T-helper 1 cell (primary cell): ENCODE measurements around the gene ARFGAP3.
"Not testable (repeated sequence)": the region's sequence is repeated elsewhere in the genome, so short reads cannot be mapped to it uniquely, and the experiment has no call there.

Experiments used
- DNase-seq, 5 donors: peaks; one replicate each; pipeline ENCODE4 v3.0.0-alpha.2; 2012 to 2020

The ARFGAP3 gene

DNA sequence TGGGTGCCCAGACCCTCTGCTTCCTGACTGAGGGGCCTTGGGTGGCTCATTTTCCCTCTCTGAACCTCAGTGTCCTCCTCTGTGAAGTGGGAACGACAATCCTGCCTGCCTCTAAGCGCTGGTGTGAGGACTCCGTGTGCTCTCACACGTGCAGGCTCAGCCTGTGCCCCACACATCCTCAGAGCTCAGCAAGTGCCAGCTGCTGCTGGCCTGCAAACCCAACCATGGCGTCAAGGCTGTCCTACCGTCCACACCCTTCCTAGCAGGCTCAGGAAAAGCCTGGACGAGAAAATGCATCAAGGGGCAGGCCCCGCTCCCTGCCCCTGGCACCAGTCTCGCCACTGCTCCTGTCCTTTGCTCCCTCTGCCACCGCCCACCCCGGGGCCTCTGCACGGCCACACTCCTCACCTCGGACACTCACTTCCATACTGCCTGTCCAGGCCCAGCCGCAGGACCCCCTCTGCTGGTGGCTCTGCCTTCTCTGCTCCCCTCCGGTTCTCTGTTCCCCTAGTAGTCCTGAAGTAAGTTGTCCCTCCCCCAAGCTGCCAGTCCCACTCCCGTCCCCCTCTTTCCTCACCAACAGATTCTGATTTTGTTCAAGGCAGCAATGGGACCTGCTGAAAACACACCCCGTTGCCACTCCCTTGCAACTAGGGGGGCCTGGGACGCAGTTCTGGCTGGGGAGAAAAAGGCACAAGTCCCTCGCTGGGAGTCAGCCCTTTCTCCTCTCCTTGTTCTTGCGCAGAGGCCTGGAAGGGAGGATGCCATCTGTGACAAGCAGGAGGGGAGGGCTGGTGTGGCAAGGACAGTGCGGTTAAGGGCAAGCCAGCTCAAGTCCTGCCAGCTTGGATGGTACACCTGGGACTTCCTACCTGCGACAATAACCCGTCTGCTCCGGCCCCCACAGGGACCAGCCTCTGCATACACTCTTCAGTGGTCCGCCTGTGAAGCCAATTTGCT lies 62.2 kb downstream of the ARFGAP3 start:
- no peak for DNase-seq

DNA sequence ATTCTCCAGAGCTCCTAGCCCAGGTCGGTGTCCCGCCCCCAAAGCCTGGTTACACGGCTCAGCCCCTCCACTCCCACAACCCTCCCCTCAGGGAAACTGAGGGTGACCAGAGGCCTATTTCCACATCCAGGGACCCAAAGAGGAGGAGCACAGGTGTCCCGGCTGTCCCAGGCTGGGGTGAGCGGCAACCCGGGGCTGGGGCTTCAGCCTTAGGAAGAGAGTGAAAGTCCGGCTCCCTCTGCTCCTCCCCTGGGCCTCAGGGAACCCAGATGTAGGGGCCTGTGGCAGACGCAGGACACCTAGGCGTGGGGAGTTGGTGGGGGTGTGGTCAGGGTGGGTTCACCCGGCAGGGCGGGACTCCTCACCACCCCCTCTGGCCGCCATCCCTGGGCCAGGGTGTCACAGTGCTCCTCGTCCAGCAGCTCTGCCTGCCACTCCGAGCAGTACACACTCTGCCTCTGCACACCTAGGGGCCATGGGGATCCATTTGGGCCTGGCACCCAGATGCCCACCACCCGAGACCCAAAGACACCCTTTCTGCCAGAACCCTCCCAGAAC lies 63.1 kb downstream of the ARFGAP3 start:
- DNase-seq, result no peak

DNA sequence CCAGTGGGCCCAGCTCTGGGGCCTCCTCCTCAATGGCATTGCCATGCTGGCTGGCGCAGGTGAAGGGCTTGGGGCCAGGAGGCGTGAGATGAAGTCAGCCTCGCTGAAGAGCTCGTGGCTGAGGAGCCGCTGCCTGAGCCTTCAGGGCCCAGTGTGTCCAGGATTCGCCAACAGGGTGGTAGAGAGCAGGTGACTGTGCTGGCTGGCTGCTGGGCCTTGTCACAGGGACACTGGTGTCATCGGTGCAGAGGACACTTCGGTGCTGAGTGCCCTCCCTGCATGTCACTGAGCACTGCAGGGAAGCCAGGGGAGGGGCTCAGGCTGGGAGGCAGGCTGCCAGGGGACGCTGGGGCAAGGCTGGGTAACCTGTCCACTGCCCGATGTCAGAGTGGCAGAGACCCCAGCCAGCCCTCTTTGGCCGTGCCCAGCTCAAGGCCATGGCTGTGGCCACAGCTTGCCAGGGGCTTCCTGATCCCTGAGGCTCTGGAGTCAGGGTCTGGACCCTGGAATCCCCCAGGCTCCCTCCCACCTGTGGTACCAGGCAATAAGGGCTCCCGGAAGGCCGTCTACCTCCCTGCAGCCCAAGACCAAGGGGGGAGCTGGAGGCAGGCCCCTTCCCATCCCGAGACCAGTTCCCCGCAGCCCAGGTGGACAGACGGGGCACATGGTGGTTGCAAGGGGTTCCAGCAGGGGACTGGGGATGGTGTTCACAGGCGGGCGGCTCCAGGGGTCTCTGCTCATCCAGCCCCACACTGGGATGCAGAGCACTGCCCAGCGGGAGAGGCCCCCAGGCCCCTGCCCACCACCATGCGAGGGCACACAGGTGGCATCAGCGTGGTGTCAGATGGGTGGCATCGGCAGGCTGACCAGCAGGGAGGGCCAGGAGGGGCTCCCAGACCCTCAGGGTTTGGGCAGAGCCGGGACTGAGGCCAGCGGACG lies 63.9 kb downstream of the ARFGAP3 start:
- no peak for DNase-seq

DNA sequence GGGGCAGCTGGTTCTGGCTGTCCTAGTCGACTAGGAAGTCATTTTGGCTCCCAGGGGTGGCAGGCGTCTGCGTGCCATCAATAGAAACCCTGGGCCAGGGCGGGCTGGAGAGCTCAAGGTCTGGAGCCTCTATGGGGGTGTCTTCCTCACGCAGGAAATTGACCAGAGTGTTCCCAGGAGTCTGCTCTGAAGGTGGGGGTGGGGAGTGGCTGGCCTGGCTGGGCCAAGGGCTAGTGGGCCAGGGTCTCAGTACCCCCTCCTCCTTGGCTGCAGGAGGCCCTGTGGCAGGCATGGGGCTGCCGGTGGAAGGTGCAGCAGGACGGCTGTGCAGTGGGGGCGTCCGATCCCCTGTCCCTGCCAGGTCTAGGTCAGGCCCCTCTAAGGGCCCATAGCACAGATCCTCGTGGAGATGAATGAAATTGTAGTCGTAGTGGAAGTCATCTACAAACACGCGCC lies 64.6 kb downstream of the ARFGAP3 start:
- no peak for DNase-seq

DNA sequence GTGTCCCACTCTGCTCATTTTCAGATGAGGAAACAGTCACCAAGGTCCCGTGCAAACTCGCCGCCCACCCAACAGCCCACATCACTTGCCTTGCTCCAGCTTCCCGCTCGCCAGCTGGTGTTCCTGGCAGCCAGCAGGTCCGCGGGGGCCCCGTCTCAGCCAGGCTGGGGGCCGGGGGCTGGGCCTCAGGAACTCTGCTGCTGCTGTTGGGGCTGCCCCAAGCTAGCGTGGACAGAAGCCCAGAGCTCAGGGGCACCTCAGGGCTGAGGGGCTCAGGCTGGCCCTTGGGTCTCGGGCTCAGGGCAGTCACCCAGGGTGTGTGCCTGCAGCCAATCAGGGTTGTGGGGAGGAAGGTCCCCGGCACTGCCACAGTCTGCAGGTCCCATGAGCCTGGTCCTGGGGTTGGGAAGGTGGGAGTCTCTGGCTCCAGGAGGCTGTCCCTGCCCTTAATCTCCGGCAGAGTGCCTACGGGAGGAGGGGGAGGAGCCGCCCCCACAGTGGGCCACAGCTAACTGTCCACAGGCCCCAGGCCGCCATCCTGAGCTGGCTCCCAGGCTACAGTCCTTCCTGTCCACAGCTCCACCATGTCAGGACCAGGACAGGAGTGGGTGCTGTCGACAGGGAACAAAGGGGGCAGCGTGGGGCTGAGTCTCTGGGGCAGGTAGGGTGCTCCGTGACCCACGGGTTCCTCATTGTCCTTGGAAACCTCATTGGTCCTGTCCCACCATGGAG lies 65.2 kb downstream of the ARFGAP3 start:
- no peak for DNase-seq

DNA sequence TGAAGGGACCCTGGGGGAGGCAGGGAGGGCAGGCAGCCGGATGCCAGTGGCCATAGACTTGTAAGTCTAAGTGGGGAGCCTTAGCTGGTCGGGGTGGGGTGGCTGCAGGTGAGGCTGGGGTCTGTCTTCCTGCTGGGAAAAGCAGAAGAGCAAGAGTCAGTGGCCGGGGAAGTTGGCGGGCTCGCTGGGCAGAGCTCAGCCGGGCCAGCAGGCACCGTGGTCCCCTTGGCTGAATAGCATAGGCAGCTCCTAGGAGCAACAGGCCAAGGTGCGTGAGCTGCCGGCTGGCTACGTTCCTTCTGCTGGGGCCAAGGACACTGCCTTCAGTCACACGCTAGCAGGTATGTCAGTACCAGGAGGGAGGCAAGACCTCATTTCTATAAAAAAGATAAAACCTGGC lies 68.6 kb downstream of the ARFGAP3 start:
- no peak for DNase-seq

DNA sequence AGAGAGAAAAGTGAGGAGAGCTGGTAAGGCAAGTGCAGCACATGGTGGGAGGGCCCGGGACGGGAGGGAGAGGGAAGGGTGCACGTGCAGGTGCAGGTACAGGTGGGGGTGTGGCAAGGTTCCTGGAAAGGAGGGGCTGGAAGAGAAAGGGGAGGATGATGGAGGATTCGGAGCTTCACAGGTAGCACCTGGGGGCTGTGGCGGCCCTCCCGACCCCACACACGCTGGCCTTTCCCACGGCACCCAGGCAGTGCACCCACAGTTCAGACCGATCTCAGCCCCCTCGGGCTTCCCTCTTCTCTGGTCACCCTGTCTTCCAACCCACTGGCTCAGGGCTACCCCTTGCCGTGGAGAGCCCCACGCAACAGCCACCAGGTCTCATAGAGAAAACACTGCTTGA lies 69.1 kb downstream of the ARFGAP3 start:
- DNase-seq, result no peak

DNA sequence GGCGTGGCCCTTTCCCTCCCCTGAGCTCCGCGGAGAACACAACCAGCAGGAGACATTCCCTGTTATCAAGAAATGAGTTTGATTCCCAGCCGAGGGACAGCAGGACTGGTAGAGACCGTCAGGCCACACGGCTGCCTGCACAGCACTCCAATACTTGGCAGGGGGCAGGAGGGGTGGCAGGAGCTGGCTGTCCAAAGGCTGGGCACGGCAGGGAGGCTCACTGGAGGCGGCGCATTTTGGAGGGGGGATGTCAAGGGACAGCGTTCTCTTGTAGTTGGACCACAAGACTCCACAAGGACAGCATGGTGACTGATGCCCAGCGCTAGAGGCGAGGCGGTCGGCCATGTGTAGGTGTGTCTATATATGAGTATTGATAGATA lies 69.7 kb downstream of the ARFGAP3 start:
- no peak for DNase-seq

DNA sequence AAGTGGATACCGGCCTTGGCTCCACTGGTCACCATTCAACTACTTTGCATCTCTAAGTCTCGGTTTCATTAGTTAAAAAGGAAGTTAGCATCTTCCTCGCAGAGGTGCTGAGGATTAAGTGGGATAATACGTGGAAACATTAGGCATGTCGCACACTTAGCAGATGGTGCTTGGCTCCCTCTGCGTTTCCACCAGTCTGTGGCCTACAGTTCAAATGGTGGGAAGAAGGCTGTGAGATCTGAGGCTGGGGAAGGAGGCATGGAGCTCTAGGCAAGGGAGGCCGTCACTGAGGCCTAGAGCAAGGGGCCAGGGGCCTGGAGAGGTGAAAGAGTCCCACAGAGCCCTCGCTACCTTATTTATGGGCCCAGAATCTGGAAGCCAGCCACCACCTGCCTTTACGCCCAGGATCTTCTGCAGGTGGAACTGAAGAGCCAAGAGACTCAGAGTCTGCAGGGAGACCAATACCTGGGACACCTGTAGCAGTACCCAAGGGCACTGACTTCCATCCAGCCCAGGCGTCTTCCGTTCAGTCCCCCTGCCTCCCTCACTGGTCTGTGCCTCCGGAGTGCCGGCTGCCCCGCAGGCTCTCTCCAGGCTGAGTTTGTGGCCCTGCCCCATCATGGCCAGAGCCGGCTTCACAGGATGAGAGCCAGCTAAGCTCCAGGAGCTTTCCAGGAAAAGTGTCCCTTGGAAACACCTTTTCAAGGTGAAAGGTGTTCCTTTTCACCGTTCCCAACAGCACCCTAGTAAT lies 70.3 kb downstream of the ARFGAP3 start:
- DNase-seq, result no peak

DNA sequence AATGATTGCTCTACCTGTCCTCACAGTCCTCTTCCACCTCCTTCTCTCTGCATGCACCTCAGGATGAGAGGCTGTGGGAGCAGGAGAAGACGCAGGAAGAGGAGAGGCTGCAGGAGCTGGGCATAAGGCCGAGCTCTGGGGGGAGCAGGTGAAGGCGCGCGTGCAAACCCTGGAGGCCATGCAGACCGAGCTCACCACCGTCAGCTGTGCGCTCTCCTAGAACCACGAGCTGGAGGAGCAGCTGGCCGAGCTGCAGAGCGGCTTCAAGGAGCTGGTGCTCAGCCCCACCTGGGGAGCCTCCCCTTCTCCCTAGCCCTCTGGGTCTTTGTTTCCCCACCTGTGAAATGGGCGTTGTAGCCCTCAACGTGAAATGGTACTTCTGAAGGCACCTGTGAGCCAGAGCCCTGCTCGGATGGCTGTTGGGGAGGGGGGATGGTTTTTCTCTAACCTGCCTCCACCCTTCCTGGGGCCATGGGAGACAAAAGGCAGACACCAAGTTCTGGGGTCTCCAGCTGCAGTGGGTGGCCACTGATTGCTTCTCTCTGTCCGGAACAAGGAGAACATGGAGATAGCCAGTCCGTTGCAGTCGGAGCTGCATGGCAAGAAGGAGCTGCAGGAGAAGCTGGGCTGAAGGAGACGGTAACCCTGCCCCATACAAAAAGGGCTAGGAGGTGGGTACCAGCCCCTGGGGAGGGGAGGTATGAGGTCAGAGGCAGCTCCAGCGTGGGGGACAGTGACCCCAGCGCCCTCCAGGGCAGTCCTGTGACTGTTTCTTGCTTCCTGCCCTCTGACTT lies 71.2 kb downstream of the ARFGAP3 start:
- no peak for DNase-seq

DNA sequence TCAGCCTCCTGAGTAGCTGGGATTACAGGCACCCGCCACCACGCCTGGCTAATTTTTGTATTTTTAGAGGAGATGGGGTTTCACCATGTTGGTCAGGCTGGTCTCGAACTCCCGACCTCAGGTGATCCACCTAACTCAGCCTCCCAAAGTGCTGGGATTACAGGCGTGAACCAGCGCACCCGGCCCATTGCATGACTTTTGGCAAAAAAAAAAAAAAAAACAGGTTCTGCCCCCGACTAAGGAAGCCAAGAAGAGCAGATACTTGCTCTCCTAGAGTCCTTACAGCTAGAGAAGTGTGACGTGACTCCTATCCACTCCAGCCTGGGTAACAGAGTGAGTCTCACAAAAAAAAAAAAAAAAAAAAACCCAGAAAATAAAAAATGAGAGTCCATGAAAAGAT lies 74.8 kb downstream of the ARFGAP3 start:
- DNase-seq, result not testable (repeated sequence)

DNA sequence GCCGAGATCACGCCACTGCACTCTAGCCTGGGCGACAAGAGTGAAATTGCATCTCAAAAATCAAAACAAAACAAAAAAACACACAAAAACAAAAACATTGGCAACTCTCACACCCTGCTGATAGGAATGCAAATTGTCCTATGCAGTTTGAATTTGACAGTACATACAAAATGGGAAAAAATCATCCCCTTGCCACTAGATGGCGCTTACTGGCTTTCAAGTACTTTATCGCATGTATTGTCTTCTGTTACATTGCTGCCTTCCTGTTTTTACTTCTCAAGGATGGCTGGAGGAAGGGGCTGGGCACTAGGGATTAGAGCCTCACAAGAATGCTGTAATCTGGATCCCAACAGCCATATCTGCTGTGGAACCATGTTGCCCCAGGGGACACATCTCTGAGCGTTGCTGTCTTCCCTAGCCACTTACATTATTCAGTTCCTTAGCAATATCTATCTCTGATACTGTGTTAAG lies 77.0 kb downstream of the ARFGAP3 start:
- peak in 2 of 5 donors; percentile 39 to 68 for DNase-seq

DNA sequence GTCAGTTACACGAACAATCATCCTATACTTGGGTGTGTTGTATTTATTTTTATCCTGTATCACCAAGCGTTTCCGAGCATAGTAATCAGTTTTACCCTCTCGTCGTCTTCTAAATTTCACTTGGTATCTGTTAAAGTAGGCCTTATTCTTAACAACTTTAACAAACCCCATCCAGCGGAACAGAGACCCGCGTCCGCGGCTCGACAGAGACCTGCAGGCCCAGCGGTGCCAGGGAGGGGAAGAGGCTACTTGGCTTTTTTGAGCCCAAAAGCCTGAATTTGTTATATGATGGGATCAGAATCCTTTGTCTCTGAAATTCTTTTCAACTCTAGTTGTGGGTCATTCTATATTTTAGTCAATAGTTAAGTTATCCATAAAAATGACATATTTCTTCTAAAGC lies 79.9 kb downstream of the ARFGAP3 start:
- DNase-seq, result no peak

DNA sequence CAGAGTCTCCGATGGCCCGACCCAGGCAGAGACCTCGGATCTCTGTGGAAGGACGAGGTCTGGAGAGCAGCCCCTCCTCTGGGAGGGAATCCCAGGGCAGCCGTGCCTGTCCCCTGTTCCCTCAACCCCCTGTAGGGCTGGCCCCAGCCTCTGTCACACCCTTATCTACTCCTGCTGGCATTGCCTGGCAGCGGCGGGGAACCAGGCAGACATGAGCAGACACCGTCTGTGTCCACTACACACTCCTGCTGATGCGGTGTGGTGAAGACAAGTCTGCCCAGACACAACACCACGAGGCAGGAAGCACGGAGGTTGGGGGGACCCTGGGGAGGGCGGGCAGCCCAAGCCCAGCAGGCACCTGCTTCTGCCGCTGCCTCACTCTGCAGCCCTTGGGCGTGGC lies 83.9 kb downstream of the ARFGAP3 start:
- no peak for DNase-seq

DNA sequence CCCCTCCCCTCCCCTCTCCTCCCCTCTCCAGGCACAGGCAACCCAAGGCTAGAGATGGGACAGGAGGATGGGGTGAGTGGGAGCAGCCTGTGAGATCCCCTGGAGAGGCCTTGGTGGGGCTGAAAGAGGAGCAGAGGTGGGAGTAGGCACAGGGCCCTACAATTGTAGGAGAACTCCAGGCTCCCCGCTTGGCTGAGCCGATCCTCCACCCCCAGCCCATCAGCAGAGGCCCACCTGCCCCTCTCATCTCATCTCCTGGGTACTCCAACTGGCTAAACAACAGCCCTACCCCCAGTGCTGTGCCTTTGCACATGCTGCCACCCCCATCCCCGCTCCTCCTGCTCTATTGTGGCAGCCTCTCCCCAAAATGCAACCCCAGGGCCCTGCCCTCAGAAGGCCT lies 84.4 kb downstream of the ARFGAP3 start:
- DNase-seq, result no peak

DNA sequence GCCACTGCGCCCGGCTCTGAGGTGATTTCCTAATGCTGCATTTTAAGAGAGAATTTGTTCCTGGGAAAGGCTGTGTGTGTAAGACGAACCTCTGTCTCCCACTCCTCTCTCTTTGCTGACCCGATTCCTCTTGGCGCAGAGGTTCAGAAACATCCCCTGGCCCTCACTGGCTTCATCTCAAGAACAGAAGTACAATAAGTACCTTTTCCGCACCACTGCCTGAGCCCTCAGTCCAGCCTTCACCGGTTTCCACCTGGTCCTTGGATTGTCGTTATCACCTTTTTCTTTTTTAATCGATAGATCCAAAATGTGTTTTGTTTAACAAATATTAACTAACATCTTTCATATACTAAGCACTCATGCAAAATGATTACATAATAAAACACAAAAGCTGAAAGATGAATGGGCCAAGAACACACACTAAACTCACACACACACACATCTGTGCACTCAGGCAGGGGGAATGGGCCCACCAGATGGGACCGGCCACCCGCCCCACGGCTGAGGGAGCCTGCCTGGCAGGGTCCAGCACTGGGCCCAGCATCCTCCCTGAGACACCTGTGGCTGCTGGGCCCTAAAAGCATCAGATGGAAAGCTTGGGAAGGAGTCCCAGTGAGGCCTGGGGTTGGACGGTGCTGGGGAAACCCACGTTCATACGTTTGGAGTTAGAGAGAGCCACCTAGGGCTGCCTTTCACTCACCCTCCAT lies 86.0 kb downstream of the ARFGAP3 start:
- DNase-seq, result no peak

DNA sequence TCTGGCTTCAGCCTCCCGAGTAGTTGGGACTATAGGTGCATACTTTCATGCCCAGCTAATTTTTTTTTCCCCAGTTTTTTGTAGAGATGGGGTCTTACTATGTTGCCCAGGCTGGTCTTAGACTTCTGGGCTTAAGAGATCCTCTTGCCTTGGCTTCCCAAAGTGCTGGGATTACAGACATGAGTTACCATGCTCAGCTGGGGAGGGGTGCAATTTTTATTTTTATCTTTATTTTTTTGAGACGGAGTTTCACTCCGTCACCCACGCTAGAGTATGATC lies 86.7 kb downstream of the ARFGAP3 start:
- no peak for DNase-seq

DNA sequence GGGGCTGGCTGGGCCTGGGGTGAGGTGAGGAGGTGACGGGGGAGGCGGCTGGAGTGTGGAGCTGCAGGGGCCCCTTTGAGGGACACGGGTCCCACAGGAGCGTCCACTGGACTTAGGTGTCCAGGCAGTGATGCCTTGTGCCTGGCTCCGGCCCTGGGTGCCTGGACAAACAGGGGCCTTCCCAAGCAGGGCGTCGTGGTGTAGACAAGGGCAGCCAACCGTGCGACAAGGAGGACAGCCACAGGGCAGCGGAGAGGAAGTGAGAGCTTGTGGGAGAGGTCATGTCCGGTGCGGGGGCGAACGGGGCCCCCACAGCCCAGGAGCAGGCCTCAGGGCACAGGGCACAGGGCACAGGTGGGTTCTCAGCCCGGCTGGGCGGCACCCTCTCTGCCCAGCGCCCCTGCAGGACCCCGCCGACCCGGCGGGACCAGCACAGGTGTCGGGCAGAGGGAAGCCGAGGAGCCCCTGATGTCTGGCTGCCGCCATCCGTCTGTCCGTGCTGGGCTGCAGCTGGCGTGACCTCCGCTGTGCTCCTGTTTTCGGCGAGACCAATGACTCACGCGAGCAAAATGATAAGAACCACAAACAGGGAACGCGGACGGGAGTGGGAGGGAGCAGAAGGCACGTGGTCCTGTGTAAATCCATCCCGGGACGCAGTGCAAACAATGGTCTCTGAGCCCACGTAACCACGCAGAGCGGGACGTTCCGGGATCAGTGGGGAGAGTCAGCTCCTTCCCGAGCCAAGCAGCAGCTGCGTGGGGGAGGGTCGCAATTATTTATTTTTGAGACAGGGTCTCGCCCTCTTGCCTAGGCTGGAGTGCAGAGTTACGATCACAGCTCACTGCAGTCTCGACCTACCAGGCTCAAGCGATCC lies 87.3 kb downstream of the ARFGAP3 start:
- no peak for DNase-seq

DNA sequence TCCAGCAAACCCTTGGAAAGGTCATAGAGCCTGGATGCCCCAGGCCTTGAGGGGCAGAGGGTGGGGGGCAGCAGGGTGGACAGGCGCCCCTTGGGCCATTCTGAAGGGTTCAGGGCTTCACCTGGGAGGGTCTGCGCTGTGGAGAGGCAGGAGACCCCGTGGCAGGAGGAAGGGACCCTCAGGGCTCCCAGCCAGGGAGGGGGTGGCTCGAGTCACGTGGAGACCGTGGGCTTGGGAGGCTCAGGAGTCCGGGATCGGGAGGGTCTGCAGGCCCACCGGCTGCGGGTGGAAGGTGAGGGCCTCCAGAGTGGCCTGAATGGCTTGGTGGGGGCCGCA lies 87.9 kb downstream of the ARFGAP3 start:
- no peak for DNase-seq
